GM19239 (cell line): ENCODE measurements around the gene TOGARAM2.

ENCODE experiments used
- DNase-seq: peaks from one replicate; pipeline ENCODE4 v3.0.0; 2011; ENCODE audit warnings: low spot score; ENCODE audit not compliant: insufficient read length
- FAIRE-seq: peaks from 2 replicates; lab custom pipeline; 2011; peaks lifted over from hg19 to GRCh38; lab: Jason Lieb, UNC

The TOGARAM2 gene

DNA sequence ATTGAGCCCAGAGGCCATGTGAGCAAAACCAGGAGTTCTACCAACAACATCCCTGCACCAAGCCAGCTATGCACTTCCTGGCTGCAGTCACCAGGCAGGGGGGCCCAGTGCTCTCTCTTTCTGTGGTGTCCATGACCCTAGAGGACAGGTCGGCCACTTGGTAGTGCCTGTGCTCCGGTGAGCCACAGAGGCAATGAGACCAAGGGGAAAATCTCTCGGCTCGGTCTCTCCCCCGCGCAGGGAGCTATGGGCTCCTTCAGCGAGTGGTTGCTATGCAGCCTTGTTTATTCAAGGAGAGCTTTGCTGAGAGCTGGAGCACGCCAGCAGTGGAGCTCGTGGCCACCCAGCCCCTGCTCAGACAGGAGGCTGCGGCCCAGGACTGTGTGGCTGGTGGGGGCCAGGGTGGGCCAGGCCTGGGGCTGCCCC lies at the start of gene TOGARAM2:
Gene TOGARAM2 (plus strand): TSS at position 283 of the 426 bp plus-strand sequence. CDS start 13,537 bp downstream, outside the sequence.
- no peak for DNase-seq

DNA sequence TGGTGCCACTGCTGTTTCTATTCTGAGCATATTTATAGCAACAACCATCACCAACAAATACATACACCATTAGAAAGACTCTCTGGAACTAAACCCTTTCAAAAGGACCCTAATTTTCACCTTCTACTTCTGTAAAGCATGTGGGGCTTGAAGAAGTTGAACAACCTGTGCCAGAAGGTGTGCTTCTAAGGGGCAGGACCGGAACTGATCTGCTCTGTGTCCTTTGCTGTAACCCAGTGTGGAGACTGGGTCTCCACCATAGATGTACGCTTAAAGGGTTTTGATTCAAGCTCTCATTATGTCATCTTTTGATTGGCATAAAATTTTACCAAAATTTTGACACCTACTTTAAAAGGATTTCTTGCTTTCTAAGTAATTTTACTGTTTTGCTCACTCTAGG lies 46.3 kb upstream of the TOGARAM2 start:
- FAIRE-seq (no peak), DNase-seq (no peak)

More for the DNA sequence above, at the start of gene TOGARAM2:
- FAIRE-seq: no peak

DNA sequence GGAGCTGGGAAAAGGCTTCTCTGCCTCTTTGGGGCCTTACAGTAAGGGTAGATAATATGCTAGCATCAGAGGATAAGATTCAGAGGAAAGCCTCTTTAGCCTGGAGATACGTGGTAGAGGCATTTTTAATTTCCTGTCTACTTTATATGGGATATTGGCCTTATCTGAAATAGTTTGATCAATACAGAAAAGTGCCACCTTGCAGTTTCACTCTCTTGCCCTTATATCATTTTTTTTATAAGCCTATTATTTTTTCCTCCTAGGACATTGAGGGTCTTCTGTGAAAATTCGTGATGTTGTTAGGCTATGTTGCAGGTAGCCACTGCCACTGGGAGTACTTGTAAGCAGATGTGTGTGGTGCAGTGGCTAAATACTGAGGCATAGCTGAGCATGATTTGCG lies 40.1 kb upstream of the TOGARAM2 start:
- DNase-seq (no peak), FAIRE-seq (no peak)

DNA sequence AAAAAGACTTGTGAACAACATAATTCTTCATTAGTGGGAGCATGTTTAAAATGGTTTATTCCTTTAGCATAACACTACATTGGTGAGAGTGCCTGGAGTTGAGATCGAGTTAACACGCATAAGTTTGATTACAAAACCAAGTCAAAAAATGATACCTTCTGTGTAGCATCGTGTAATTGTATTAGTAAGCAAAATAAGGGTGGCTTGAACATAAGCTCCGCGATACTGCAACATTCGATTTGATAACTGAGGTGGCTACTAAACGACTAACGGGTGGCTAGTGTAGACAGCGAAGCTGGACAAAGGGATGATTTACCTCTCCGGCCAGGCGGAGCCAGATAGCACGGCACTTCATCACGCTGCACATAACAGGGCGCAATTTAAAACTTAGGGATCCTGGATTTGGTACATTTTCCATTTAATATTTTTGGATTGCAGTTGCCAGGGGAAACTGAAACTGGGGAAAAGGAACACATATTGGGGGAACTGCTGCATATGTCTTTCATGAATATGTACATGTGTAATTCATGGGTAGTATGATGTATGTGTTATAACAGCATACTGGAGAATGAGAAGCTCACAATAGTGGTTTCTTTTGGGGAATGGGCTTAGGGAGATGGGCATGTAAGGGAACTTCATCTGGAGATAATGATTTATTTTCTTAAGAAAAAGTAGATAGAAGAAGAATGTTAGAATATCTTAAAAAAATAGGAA lies 36.4 kb upstream of the TOGARAM2 start:
- DNase-seq (no peak), FAIRE-seq (peak; percentile 62)

DNA sequence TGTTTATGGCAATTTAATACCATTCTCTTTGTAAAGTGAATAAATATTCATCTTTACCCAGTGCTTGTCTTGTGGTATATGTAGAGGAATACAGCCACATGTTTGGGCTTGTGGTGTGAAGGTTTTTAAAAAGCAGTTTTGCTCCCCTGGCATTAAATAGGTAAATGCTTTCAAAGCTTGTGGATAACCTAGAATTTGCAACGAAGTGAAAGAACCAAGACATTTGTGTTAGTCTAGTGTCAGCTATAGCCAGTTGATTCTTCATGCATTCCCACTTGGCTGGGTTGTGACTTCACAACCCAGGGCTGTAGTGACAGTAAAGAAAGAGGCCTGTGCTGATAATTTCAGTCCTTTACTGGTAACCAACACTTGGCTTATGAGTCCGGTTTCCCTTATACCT lies 32.9 kb upstream of the TOGARAM2 start:
- FAIRE-seq (no peak), DNase-seq (no peak)

DNA sequence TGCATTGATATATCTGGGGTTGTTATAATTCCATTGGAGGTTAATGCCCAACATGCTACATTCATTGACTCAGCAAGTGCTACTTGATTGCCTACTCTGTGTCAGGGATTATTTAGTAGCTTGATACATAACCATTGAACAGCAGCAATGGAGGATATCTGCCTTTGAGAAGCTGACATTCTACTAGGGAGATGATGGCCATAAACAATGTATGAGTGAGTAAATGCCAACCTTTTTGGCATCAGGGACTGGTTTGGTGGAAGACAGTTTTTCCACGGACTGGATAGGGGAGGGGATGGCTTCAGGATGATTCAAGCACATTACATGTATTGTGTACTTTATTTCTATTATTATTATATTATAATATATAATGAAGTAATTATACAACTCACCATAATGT lies 31.9 kb upstream of the TOGARAM2 start:
- DNase-seq (no peak), FAIRE-seq (no peak)

DNA sequence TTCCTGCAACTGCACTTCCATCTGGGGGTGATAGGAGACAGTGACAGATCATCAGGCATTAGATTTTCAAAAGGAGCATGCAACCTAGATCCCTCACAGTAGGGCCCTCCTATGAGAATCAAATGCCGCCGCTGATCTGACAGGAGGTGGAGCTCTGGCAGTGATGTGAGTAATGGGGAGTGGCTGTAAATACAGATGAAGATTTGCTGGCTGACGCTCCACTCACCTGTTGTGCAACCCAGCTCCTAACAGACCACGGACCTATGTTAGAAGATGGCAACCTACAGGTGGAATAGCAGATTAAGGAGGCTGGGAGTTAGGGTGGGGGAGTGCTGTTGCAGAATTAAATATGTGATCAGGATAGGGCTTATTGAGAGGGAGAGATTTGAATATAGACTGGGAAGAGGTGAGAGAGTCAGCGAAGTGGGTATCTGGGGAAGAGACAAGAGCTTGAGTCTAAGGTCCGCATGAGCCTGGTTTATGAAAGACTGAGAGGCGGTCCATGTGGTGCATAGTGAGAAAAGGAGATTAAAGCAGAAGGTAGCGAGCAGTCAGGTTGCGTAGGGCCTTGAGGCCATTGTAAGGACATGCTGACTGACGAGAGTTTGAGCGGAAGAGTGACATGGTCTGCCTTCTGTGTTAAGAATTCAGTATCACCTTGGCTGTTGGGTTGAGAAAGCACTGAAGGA lies 31.3 kb upstream of the TOGARAM2 start:
- DNase-seq (no peak), FAIRE-seq (no peak)

DNA sequence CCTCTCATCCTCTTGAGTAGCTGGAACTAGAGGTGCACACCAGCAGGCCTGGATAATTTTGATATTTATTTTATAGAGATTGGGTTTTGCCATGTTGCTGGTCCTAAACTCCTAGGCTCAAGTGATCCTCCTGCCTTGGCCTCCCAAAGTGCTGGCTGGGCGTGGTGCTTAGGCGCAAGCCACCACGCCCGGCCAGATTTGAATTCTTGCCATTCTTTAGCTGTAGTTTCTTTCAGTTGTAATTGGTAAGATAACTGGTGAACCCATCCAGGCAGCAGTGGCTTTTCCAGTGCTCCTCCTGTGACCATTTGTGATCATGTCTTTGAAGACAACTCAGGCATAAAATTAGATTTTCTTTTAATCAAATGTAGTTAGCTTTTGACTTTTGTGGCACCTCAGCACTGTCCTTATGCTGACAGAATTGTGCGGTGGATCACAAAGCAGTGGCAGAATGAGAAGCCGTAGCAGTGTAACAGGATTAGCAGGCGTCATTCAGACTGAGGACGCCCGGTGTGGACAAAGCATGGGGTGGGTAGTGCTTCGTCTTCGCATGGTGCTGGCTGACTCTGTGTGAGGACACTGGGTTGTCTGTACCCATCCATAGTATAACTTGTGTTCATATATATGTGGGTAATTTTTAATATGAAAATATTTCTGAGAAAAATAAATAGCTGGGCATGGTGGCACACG lies 30.0 kb upstream of the TOGARAM2 start:
- FAIRE-seq (no peak), DNase-seq (no peak)

DNA sequence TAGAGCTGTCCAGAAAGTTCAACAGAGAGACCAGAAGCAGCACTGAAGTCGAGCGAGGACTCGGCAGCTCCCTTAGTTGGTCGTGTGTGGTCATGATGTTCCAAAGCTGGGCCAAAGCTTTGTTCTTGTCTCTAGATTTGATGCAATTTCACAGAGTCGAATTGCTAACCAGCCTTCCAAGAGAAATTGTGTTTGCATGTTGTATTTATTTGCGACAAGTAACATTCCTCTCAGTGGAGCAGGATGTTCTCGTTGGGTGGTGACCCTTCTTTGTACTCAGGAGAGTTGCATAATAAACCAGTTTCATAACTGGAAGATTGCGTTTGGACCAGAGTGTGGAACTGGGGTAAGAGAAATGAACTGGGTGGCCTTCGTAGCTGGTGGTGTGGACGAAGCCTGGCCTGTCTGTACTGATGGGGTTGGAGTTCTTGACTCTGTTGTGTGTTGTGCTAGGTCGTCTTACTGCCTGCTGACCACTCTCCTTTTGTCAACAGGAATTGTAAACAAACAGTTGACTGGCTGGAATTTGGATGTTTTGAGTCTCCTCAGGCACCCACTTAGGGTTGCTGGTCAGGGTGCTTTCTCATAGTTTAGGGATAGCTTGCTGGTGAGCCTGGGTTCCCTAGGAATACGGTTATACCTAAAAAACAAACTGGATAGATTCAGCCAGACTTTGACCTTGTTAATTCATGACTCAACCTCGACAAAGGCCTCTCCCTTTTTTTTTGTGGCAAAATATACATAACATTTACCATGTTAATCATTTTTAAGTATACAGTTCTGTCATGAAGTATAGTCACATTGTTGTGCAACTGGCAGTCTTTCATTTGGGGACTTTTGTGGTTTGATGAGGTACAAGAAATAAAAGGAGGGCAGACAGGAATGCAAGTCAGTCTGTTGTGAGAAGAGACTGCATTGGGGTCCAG lies 28.9 kb upstream of the TOGARAM2 start:
- DNase-seq: no peak

DNA sequence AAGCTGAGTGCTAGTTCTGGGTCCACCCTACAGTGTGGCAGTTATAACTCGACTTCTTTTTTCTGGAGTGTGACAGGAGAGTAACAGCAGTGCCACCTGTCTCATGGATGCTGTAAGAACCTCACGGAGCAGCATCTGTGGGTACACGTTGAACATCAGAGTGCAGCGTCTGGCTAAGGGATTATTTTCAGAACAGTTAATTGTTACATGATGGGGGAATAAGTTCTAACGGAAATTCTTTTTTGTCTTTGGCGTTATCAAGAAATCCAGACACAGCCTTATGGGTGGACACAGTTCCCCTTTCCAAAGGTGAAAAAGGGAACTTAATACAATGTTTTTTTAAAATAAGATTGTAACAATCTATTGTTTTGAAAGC lies 28.3 kb upstream of the TOGARAM2 start:
- no peak for FAIRE-seq
- no peak for DNase-seq

More for the DNA sequence above, 28.9 kb upstream of the TOGARAM2 start:
- FAIRE-seq: no peak

DNA sequence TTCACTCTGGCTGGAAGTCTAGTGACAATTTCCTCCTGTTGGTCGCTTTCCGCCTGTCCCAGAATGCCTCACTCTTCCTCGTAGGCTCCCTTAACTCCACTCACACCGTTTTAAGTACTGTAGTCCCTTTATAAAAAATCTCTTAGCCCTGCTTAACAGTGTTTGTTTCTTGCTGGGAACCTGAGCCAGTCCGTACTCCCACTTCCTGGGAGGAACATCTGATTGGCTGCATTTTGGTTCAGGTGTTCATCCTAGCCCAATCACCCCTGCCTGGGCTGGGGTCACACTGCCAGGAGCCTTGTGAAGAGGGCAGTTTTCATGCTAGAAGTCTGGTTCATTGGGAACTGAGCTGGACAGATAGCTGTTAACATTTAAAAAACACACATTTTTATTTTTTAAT lies 25.6 kb upstream of the TOGARAM2 start:
- FAIRE-seq: no peak
- DNase-seq: no peak

DNA sequence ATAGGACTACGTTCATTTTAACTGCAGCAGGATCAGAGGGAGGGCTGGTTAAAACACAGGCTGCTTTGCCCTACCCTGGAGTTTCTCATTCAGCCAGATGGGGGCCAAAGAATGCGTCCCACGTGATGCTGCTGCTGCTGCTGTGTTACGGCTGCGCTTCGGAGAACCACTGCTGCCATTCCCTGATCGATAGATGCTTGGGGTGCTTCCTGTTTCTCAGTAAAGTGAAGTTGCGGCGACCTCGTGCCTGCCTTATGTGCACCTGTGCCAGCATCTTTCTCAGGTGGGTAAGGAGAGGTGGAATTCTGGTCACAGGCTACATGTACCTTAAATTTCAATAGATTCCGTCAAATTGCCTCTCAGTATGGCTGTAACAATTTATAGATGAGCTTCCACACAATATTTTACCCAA lies 24.7 kb upstream of the TOGARAM2 start:
- no peak for DNase-seq
- peak; percentile 35 for FAIRE-seq

DNA sequence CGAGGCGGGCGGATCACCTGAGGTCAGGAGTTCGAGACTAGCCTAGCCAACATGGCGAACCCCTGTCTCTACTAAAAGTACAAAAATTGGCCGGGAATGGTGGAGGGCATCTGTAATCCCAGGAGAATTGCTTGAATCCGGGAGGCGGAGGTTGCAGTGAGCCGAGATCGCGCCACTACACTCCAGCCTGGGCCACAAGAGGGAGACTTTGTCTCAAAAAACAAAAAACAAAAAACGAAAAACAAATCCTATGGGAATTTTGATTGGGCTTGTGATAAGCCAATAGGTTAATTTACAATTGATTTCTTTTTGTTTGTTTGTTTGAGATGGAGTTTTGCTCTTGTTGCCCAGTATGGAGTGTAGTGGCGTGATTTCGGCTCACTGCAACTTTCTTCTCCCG lies 24.2 kb upstream of the TOGARAM2 start:
- DNase-seq (no peak), FAIRE-seq (no peak)

DNA sequence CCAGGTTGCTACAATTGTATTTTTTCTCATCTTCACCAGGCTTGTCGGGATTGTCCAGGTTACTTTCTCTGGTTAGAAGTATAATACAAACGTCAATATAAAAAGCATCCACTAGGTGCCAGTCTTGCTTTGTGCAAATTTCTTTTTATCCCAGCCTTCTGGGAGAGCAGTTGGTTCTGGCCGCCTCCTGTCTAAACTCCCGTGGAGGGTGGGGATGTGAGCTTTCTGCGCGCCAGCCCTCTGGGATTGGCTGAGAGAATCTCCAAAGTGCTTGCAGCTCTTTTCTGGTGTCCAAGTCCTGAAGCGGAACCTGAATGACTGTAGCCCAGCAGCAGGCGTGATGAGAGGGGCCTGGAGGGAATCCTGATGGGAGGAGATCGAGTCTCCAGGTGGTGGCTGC lies 22.4 kb upstream of the TOGARAM2 start:
- FAIRE-seq (peak; percentile 92), DNase-seq (peak; percentile 39)

DNA sequence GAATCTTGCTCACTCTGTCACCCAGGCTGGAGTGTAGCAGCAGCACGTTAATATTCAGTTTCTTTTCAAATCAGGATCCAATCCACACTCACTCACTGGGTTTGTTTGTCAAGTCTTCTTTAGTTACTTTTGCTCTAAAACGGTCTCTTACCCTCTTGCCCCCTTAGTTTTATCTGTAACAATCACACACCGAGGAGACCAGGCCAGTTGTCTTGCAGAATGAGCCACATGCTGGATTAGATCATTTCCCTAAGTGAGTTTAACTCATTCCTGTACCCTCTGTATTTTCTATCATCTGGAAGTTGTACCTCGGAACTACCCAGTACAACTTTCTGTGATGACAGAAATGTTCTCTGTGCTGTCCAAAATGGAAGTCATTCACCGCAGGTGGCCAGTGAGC lies 20.7 kb upstream of the TOGARAM2 start:
- FAIRE-seq: no peak
- DNase-seq: no peak

DNA sequence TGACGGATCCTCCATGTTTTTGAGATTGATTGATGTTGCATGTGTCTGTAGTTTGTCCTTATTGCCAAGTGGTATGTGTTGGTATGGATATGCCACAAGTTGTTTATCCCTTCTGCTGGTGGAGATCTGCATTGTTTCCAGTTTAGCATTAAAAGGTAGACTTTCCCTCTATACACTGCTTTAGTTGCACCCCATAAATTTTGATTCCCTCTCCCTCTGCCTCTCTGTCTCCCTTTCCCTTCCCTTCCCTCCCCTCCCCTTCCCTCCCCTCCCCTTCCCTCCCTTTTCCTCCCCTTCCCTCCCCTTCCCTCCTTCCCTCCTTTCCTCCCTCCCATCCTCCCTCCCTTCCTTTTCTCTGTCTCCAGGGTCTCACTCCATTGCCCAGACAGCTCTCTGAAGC lies 18.6 kb upstream of the TOGARAM2 start:
- FAIRE-seq: no peak

DNA sequence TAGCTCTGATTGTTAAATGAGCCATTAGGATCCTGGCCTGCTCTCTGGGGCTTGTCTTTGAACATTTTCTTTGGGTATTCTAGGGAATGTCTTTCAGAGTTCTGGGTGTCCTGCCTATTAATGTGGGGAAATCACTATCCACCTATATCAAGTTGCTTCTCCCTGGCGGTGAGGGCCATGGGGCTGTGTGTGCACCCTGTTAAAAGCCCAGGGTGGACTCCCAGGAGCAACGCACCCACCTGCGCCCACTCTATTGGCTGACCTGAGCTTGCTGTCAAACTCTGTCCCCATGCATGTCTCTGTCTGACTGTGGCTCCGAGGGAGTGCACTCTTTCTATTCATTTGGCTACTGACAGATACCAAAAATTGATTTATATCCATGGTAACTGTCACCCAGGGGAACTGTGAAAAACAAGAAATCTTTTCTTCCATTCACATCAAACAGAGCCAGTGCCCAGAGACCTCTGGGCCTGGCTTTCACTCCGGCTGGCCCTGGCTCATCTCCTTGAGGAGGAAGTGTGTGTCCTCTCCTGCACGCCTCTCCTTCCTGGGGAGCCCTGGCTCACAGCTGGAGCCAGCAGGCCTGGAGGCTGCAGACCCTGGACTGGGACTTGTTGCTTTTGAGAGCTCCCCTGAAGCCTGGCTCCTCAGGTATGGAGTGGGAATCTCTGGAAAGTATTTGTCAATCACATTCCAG lies 10.5 kb upstream of the TOGARAM2 start:
- DNase-seq: no peak
- no peak for FAIRE-seq

More for the DNA sequence above, 18.6 kb upstream of the TOGARAM2 start:
- no peak for DNase-seq

DNA sequence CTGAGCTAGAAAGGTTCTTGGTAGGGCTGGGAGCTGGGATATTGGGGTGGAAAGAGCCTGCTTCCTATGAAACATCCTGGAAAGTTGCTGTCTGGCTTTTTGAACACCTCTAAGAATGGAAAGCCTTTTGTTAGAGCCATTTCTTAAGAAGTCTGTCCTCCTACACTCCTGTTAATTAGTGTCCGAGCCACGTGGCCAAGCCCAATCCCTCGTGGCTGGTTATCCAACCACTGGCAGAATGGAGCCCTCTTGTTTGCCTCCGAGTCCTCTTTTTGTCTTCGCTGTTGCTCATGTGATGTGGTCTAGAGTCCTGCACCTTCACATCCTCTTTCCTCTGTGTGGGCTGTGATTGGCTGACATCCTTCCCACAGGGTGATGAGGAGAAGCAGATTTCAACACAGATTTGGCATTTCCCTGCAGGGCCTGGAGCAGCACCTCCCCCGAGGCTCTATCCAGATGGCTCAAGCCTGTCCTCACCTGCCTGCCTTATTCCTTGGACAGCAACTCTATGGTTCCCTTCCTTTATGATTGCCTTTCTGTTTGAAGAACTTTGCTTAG lies 8.2 kb upstream of the TOGARAM2 start:
- FAIRE-seq: no peak
- DNase-seq: no peak

DNA sequence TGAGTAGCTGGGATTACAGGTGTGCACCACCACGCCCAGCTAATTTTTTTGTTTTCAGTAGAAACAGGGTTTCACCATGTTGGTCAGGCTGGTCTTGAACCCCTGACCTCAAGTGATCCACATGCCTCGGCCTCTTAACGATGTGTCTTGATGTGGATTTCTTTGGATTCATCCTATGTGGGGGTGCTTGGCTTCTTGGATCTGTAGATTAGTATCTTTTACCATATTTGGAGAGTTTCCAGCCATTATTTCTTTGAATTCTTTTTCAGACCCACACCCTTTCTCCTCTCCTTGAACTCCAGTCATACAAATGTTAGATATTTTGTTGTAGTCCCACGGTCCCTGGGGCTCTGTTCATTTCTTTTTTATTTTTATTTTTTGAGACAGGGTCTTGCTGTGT lies 6.8 kb upstream of the TOGARAM2 start:
- FAIRE-seq (no peak), DNase-seq (no peak)
